ENCODE measurements around the gene GRM7.

GRCh38 chr3:7436542-7436941, 575.6 kb downstream of the GRM7 start:
- TF ChIP-seq CTCF (IDR thresholded peaks at IDR 0.05; ENCODE audit: low read length): no peak
- TF ChIP-seq EZH2phosphoT487 (IDR thresholded peaks at IDR 0.05; ENCODE audit: low read length): no peak
- no peak for TF ChIP-seq EZH2 (optimal IDR thresholded peaks at IDR 0.05; ENCODE audit: low read depth, low read length)
